CD4-positive, alpha-beta T cell treated with Interferon alpha-2 for 1 hour (primary cell): ENCODE measurements around the gene STAM2.
"Not testable (repeated sequence)": the region's sequence is repeated elsewhere in the genome, so short reads cannot be mapped to it uniquely, and the experiment has no call there.

Experiments used
- DNase-seq, 2 donors: peaks; one replicate each; pipeline ENCODE4 v3.0.0-alpha.2; 2020 to 2022

The STAM2 gene

GRCh38 chr2:152100961-152101360, 74.6 kb downstream of the STAM2 start:
- DNase-seq = no peak

- no peak for DNase-seq
Observed at GRCh38 chr2:152099367-152100050, 76.1 kb downstream of the STAM2 start.

GRCh38 chr2:152098496-152099366, 76.8 kb downstream of the STAM2 start, which contains the start of gene CACNB4:
TSS of gene CACNB4 (minus strand) at chr2:152099044.
- DNase-seq = peak in 1 of 2 donors; percentile 3

- no peak for DNase-seq
Observed at GRCh38 chr2:152097801-152098495, 77.6 kb downstream of the STAM2 start.

GRCh38 chr2:152097290-152097800, 78.2 kb downstream of the STAM2 start:
- no peak for DNase-seq

GRCh38 chr2:152095146-152095545, 80.4 kb downstream of the STAM2 start:
- DNase-seq = no peak

GRCh38 chr2:152094014-152094413, 81.5 kb downstream of the STAM2 start:
- DNase-seq = no peak

- no peak for DNase-seq
Observed at GRCh38 chr2:152093464-152093863, 82.1 kb downstream of the STAM2 start.

GRCh38 chr2:152092095-152092494, 83.5 kb downstream of the STAM2 start:
- DNase-seq = no peak

- DNase-seq = not testable (repeated sequence)
Observed at GRCh38 chr2:152090726-152091125, 84.8 kb downstream of the STAM2 start.

GRCh38 chr2:152089238-152089637, 86.3 kb downstream of the STAM2 start:
- no peak for DNase-seq

- no peak for DNase-seq
Observed at GRCh38 chr2:152088006-152088405, 87.6 kb downstream of the STAM2 start.

- no peak for DNase-seq
Observed at GRCh38 chr2:152086231-152086630, 89.3 kb downstream of the STAM2 start.

- DNase-seq = no peak
Observed at GRCh38 chr2:152084076-152084475, 91.5 kb downstream of the STAM2 start.

- no peak for DNase-seq
Observed at GRCh38 chr2:152083202-152083875, 92.2 kb downstream of the STAM2 start.

GRCh38 chr2:152078662-152079061, 96.9 kb downstream of the STAM2 start:
- no peak for DNase-seq

- DNase-seq = no peak
Observed at GRCh38 chr2:152078023-152078422, 97.5 kb downstream of the STAM2 start.

GRCh38 chr2:152075461-152076050, 100.0 kb downstream of the STAM2 start:
- DNase-seq = no peak

- DNase-seq = no peak
Observed at GRCh38 chr2:152072011-152072410, 103.6 kb downstream of the STAM2 start.

GRCh38 chr2:152071518-152071917, 104.0 kb downstream of the STAM2 start:
- DNase-seq = no peak

- DNase-seq = no peak
Observed at GRCh38 chr2:152071092-152071491, 104.5 kb downstream of the STAM2 start.

GRCh38 chr2:152068226-152068625, 107.3 kb downstream of the STAM2 start:
- no peak for DNase-seq
